ENCODE results near the gene FBN2. TPM values are rescaled to one million over a fixed set of nuclear protein-coding genes. Genes with fewer than 3 reads are reported as not detected.

Gene FBN2
- not detected in 2 replicates for total RNA-seq (2014; rRNA removed; shearing (Covaris generic); ENCODE audit: low replicate concordance)

DNA sequence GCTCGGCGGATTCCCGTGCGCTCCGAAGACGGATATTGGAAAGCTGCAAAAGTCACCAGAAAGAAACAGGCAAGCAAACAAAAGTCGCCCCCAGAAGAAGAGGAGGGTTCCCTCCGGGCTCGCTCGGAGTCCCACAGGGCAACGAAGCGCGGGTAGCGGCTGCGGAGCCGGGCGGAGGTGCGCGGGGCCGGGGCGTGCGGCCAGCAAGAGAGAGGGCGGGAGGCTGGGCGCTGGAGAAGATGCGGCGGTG, at the start of gene FBN2:
Gene FBN2, minus strand, starts transcription at position 246 of the 250 bp plus-strand sequence. CDS start 642 bp downstream, outside the sequence.
- H3K4me3 ChIP-seq (ENCODE audit: low read length), result no peak within 1 kb of the TSS
- H2AFZ ChIP-seq (ENCODE audit: low read length), result no peak within 1 kb of the TSS
- no peaks in the 10 kb centered on the region for H4K20me1 ChIP-seq (ENCODE audit: insufficient read depth, low read depth, low read length)
- no peak within 1 kb of the TSS for H3K9ac ChIP-seq (ENCODE audit: low read length)
- H3K4me1 ChIP-seq (ENCODE audit: low read length), result no peaks in the 10 kb centered on the region
- H3K9me2 ChIP-seq (replicated peaks; ENCODE audit: insufficient read depth, low read length), result no peaks in the 10 kb centered on the region
- no peaks in the 10 kb centered on the region for H3K36me3 ChIP-seq (ENCODE audit: insufficient read depth, low read length)
- H3K4me2 ChIP-seq (ENCODE audit: low read depth, low read length, poor library complexity, severe bottlenecking), result no peak within 1 kb of the TSS
- no peak for DNase-seq
- no peaks in the 10 kb centered on the region; the same call in 1 of the 2 replicates for H3K9me3 ChIP-seq (ENCODE audit: low read length)
- no peak within 1 kb of the TSS for H3K27ac ChIP-seq (ENCODE audit: low read length)
- H3K27me3 ChIP-seq (ENCODE audit: low read length), result no peaks in the 10 kb centered on the region
- H3K79me2 ChIP-seq (ENCODE audit: low read length), result no peaks in the 10 kb centered on the region

DNA sequence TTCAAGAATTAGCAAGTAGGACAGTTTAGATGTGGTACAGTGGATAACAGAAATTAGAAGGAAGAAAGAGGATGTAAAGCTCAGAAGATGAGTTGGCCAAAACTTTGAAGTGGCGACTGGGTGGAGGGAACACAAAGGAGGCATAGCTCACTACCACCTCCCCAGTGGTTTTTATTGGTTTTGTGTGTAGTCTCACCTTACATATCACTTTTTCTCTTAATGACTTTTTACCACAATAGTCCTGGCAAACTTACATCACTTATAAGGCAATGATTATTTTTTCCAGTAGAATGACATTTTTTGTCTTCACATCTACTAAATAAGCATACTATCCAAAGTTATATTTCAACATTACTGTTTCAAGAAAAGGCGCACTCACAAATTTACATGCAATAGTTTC, 49.2 kb upstream of the FBN2 start:
- Histone ChIP-seq H2AFZ (ENCODE audit: low read length) (no peak overlapping the region), H3K9me3 (ENCODE audit: low read length) (no peaks in the 10 kb centered on the region), H3K36me3 (ENCODE audit: insufficient read depth, low read length) (no peaks in the 10 kb centered on the region), H3K4me2 (ENCODE audit: low read depth, low read length, poor library complexity, severe bottlenecking) (no peak overlapping the region), H4K20me1 (ENCODE audit: insufficient read depth, low read depth, low read length) (no peaks in the 10 kb centered on the region), H3K27ac (ENCODE audit: low read length) (no peak overlapping the region), H3K4me3 (ENCODE audit: low read length) (no peak overlapping the region), H3K79me2 (ENCODE audit: low read length) (no peaks in the 10 kb centered on the region), H3K4me1 (ENCODE audit: low read length) (no peaks in the 10 kb centered on the region), H3K27me3 (ENCODE audit: low read length) (no peaks in the 10 kb centered on the region), H3K9ac (ENCODE audit: low read length) (no peak overlapping the region), H3K9me2 (replicated peaks; ENCODE audit: insufficient read depth, low read length) (no peaks in the 10 kb centered on the region)
- no peak for DNase-seq

DNA sequence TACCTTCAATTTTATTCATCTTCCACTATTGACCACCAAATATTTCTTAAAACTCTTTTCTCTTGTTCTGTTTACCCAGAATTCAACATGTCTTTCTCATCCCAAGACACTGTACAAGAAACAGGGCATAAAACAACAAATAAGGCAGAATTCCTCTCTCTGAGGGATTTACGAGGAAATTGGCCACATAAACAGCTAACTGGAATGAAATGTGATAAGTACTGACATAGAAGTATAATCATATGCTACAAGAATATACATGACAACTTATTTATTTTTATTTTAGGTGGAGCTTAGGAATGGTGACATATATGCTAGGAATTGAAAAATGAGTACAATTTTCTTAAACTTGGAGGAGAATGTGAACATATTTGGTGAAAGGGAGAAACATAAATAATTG, 48.8 kb upstream of the FBN2 start:
- no peaks in the 10 kb centered on the region for H3K36me3 ChIP-seq (ENCODE audit: insufficient read depth, low read length)
- no peaks in the 10 kb centered on the region for H4K20me1 ChIP-seq (ENCODE audit: insufficient read depth, low read depth, low read length)
- no peaks in the 10 kb centered on the region for H3K79me2 ChIP-seq (ENCODE audit: low read length)
- H3K9me2 ChIP-seq (replicated peaks; ENCODE audit: insufficient read depth, low read length), result no peaks in the 10 kb centered on the region
- H3K4me2 ChIP-seq (ENCODE audit: low read depth, low read length, poor library complexity, severe bottlenecking), result no peak overlapping the region
- H3K9me3 ChIP-seq (ENCODE audit: low read length), result no peaks in the 10 kb centered on the region
- no peak overlapping the region for H3K27ac ChIP-seq (ENCODE audit: low read length)
- no peak overlapping the region for H2AFZ ChIP-seq (ENCODE audit: low read length)
- H3K4me1 ChIP-seq (ENCODE audit: low read length), result no peaks in the 10 kb centered on the region
- H3K9ac ChIP-seq (ENCODE audit: low read length), result no peak overlapping the region
- no peaks in the 10 kb centered on the region for H3K27me3 ChIP-seq (ENCODE audit: low read length)
- no peak overlapping the region for H3K4me3 ChIP-seq (ENCODE audit: low read length)
- no peak for DNase-seq

DNA sequence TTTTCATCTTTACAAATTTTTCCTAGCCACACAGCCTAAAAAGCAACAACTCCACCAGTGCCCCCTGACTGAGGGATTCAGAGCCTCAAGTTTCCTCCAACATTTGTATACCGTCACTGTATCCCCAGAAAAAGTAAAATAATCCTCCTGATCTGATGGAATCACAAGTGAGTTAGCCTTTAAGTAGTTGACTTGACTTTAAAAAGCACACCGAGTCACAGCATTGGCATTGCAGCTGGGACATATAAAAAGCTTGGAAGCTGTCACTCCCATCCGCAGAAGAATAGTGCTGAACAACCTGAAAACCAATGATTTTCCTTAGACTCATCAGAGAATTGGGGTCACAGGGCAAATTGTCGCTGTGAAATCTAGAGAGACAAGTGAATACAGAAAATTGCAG, 41.6 kb upstream of the FBN2 start:
- H3K4me1 ChIP-seq (ENCODE audit: low read length), result no peaks in the 10 kb centered on the region
- no peaks in the 10 kb centered on the region for H3K9me2 ChIP-seq (replicated peaks; ENCODE audit: insufficient read depth, low read length)
- no peaks in the 10 kb centered on the region for H3K9me3 ChIP-seq (ENCODE audit: low read length)
- H4K20me1 ChIP-seq (ENCODE audit: insufficient read depth, low read depth, low read length), result no peaks in the 10 kb centered on the region
- no peak overlapping the region for H3K27ac ChIP-seq (ENCODE audit: low read length)
- H3K36me3 ChIP-seq (ENCODE audit: insufficient read depth, low read length), result no peaks in the 10 kb centered on the region
- no peak for DNase-seq
- H3K27me3 ChIP-seq (ENCODE audit: low read length), result no peaks in the 10 kb centered on the region
- H3K9ac ChIP-seq (ENCODE audit: low read length), result no peak overlapping the region
- no peak overlapping the region for H2AFZ ChIP-seq (ENCODE audit: low read length)
- no peak overlapping the region for H3K4me3 ChIP-seq (ENCODE audit: low read length)
- H3K4me2 ChIP-seq (ENCODE audit: low read depth, low read length, poor library complexity, severe bottlenecking), result no peak overlapping the region
- H3K79me2 ChIP-seq (ENCODE audit: low read length), result no peaks in the 10 kb centered on the region

DNA sequence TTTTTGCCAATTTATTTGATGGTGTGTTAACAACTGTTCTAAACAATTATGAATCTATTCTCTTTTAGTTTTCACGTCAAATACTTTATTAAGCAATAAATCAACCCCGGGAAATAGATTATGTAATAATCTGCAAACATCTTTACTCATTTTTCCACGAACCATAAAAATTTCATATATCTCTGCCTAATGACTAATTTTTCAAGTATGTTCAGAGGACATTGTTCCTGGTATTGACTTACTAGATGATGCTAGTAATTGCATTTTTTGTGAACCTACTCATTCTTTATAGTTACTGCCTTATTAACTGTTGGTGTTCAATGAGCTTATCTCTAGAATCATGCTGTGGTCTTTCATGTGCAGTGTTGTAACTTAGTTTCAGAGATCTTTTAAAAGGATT, 41.0 kb upstream of the FBN2 start:
- Histone ChIP-seq H3K9me3 (ENCODE audit: low read length) (no peaks in the 10 kb centered on the region), H4K20me1 (ENCODE audit: insufficient read depth, low read depth, low read length) (no peaks in the 10 kb centered on the region), H3K4me1 (ENCODE audit: low read length) (no peaks in the 10 kb centered on the region), H2AFZ (ENCODE audit: low read length) (no peak overlapping the region), H3K4me3 (ENCODE audit: low read length) (no peak overlapping the region), H3K9me2 (replicated peaks; ENCODE audit: insufficient read depth, low read length) (no peaks in the 10 kb centered on the region), H3K27ac (ENCODE audit: low read length) (no peak overlapping the region), H3K27me3 (ENCODE audit: low read length) (no peaks in the 10 kb centered on the region), H3K36me3 (ENCODE audit: insufficient read depth, low read length) (no peaks in the 10 kb centered on the region), H3K79me2 (ENCODE audit: low read length) (no peaks in the 10 kb centered on the region), H3K4me2 (ENCODE audit: low read depth, low read length, poor library complexity, severe bottlenecking) (no peak overlapping the region), H3K9ac (ENCODE audit: low read length) (no peak overlapping the region)
- no peak for DNase-seq

DNA sequence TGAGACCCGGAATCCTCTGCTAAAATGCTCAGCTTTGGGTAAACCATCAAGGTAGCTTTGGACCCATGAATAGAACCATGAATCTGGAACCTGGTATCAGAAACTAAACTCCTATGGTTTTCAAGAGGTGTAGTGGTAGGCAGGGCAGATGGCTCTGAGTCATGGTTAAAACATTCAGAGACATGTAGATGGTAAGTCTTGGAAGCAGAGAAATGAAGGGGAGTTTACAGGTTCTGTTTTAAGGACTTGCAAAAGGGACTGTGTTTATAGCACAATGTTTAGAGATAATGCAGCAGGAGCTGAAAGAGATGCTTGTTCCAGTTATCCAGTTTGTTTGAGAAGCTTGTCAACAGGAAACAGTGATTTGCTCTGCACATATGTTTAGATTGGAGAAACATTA, 36.0 kb upstream of the FBN2 start:
- Histone ChIP-seq H3K9me3 (ENCODE audit: low read length) (no peaks in the 10 kb centered on the region), H2AFZ (ENCODE audit: low read length) (no peak overlapping the region), H3K4me3 (ENCODE audit: low read length) (no peak overlapping the region), H3K36me3 (ENCODE audit: insufficient read depth, low read length) (no peaks in the 10 kb centered on the region), H3K27me3 (ENCODE audit: low read length) (no peaks in the 10 kb centered on the region), H3K9me2 (replicated peaks; ENCODE audit: insufficient read depth, low read length) (no peaks in the 10 kb centered on the region), H3K27ac (ENCODE audit: low read length) (no peak overlapping the region), H3K79me2 (ENCODE audit: low read length) (no peaks in the 10 kb centered on the region), H3K4me2 (ENCODE audit: low read depth, low read length, poor library complexity, severe bottlenecking) (no peak overlapping the region), H4K20me1 (ENCODE audit: insufficient read depth, low read depth, low read length) (no peaks in the 10 kb centered on the region), H3K9ac (ENCODE audit: low read length) (no peak overlapping the region), H3K4me1 (ENCODE audit: low read length) (no peaks in the 10 kb centered on the region)
- DNase-seq, result no peak

DNA sequence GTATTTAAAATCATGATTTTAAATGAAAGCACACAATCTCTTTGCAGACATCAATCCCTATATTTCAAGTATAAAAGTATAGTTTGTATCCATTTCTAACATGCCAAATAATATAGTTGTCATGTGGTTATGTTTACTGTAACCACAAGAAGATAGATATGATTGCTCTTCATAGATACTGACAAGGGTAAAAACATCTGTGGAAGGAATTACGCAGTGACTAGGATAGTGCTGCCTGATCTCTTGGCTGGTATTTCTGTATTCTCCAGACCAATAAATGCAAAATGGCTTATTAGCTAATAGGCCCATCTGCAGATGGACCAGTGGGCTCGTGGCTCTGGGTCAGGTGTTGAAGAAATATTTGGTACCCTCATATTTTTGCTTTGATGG, 34.9 kb upstream of the FBN2 start:
- Histone ChIP-seq H3K4me2 (ENCODE audit: low read depth, low read length, poor library complexity, severe bottlenecking) (no peak overlapping the region), H3K27ac (ENCODE audit: low read length) (no peak overlapping the region), H3K4me1 (ENCODE audit: low read length) (no peaks in the 10 kb centered on the region), H3K79me2 (ENCODE audit: low read length) (no peaks in the 10 kb centered on the region), H3K36me3 (ENCODE audit: insufficient read depth, low read length) (no peaks in the 10 kb centered on the region), H3K27me3 (ENCODE audit: low read length) (no peaks in the 10 kb centered on the region), H3K9ac (ENCODE audit: low read length) (no peak overlapping the region), H3K9me3 (ENCODE audit: low read length) (no peaks in the 10 kb centered on the region), H3K9me2 (replicated peaks; ENCODE audit: insufficient read depth, low read length) (no peaks in the 10 kb centered on the region), H2AFZ (ENCODE audit: low read length) (no peak overlapping the region), H3K4me3 (ENCODE audit: low read length) (no peak overlapping the region), H4K20me1 (ENCODE audit: insufficient read depth, low read depth, low read length) (no peaks in the 10 kb centered on the region)
- no peak for DNase-seq

DNA sequence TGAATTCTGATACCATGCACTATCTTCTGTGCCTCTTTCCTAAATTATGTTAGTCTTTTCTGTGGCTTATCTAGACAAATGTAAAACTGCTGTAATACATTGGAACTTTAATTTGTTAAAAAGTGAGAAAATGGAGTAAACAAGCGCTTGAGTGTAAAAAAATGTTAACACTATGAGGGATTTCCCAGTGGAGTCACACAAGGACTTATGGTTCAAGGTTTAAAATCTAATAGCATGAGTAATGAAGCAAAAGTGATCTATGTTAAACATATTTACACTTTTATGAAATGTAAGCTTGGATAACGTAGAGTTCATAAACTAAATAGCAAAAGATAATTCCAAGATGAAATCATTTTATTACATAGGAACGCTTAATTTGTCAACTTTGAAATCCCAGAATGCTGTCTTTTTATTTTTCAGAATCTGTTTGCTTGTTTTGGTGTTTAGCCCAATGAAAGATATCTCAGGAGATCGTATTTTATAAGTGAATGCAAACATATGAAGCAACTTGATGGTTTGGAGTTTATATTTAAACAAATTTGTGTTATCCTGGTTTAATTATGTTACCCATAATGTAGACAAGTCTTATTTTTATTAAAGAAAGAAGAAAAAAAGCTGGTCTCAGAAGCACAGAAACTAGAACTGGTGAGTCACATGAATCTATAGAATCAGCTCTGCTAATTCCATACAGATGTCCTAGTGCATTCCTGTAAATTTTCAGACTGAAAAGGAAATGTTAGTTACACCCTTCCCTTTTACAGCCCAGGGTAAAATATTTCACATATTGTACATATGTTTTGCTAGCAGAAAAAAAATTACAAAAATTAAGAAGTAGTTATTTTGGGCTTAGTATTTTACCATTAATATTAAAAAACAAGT, 34.2 kb upstream of the FBN2 start:
- Histone ChIP-seq H3K4me3 (ENCODE audit: low read length) (no peak overlapping the region), H3K9me2 (replicated peaks; ENCODE audit: insufficient read depth, low read length) (no peaks in the 10 kb centered on the region), H3K36me3 (ENCODE audit: insufficient read depth, low read length) (no peaks in the 10 kb centered on the region), H3K27ac (ENCODE audit: low read length) (no peak overlapping the region), H3K9me3 (ENCODE audit: low read length) (no peaks in the 10 kb centered on the region), H4K20me1 (ENCODE audit: insufficient read depth, low read depth, low read length) (no peaks in the 10 kb centered on the region), H3K27me3 (ENCODE audit: low read length) (no peaks in the 10 kb centered on the region), H3K9ac (ENCODE audit: low read length) (no peak overlapping the region), H3K4me2 (ENCODE audit: low read depth, low read length, poor library complexity, severe bottlenecking) (no peak overlapping the region), H3K4me1 (ENCODE audit: low read length) (no peaks in the 10 kb centered on the region), H2AFZ (ENCODE audit: low read length) (no peak overlapping the region), H3K79me2 (ENCODE audit: low read length) (no peaks in the 10 kb centered on the region)
- DNase-seq, result no peak

Data from Karpas-422 (cell line).